ENCODE data around the gene PLA2G4D.

PLA2G4D gene

DNA sequence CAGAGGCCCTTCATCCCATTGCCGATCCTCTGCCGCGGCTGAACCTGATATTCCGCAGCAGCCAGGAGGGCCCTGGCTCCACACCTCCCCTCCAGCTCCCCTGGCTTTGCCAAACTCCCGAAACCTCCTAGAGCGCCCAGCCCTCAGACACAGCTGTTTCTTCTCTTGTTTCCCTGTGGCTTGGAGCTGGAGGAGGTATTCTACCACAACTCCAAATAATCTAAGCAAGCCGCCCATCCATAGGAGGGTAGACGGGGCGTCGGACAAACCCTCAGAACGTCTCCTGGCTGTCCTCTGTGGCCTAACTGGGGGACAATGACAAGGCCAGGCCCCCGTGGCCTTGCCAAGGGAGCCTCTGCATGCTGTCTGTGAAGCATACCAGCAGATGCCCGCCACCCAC lies 10.4 kb downstream of the PLA2G4D start:
- TF ChIP-seq CTCF (IDR thresholded peaks at IDR 0.05; ENCODE audit: control insufficient read depth, insufficient read depth, low read depth, low read length, missing control alignments): no peak
- no peak for DNase-seq (ENCODE audit: low read depth)
- no peak overlapping the region for H3K4me3 ChIP-seq (ENCODE audit: control insufficient read depth, low read depth, low read length)

GRCh38 chr15:42083605-42083908 lies 10.8 kb downstream of the PLA2G4D start:
- no peak for TF ChIP-seq CTCF (IDR thresholded peaks at IDR 0.05; ENCODE audit: control insufficient read depth, insufficient read depth, low read depth, low read length, missing control alignments)
- DNase-seq (ENCODE audit: low read depth): no peak
- no peak overlapping the region for H3K4me3 ChIP-seq (ENCODE audit: control insufficient read depth, low read depth, low read length)

DNA sequence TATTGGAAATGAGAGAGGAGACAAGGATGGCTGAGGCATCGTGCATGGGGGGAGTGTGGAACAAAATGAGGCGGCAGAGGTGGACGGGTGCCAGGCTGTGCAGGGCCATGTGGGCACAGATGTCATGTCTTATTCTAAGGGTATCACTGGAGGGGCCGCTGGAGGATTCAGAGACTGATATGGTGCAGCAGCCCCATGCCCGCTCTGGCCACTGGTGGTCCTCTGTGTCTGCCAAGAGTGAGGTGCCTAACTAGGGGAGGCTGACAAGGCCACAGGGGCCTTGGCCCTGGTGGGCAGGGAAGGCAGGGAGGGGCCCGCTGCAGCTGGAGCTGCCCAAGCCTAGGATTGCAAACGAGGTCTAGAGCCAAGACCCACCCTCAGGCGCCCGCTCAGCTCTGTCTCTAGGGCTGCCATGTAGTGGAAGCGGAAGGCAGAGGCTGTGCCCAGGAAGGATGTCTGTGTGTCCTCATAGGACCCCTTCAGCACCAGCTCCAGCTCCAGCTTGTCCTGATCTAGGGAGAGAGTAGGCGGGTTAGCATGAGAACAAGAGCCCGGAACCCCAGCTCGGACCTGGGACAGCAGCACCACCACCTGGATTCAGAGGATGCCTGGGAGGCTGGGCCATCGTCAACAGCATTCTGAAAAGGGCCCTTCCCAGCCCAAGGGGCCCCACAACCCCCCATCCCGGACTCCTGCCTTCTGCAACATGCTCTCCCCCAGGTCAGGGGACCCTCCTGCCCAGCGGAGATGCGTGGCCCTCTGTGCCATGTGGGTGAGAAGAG lies 11.3 kb downstream of the PLA2G4D start:
- TF ChIP-seq CTCF (IDR thresholded peaks at IDR 0.05; ENCODE audit: control insufficient read depth, insufficient read depth, low read depth, low read length, missing control alignments): no peak
- no peak overlapping the region for H3K4me3 ChIP-seq (ENCODE audit: control insufficient read depth, low read depth, low read length)
- no peak for DNase-seq (ENCODE audit: low read depth)

- no peak for TF ChIP-seq CTCF (IDR thresholded peaks at IDR 0.05; ENCODE audit: control insufficient read depth, insufficient read depth, low read depth, low read length, missing control alignments)
- no peak overlapping the region for H3K4me3 ChIP-seq (ENCODE audit: control insufficient read depth, low read depth, low read length)
- no peak for DNase-seq (ENCODE audit: low read depth)
These were observed 12.2 kb downstream of the PLA2G4D start for GRCh38 chr15:42082141-42082540.

- TF ChIP-seq CTCF (IDR thresholded peaks at IDR 0.05; ENCODE audit: control insufficient read depth, insufficient read depth, low read depth, low read length, missing control alignments): no peak
- H3K4me3 ChIP-seq (ENCODE audit: control insufficient read depth, low read depth, low read length): no peak overlapping the region
- no peak for DNase-seq (ENCODE audit: low read depth)
These were observed 13.2 kb downstream of the PLA2G4D start for GRCh38 chr15:42080919-42081830.

- H3K4me3 ChIP-seq (ENCODE audit: control insufficient read depth, low read depth, low read length): no peak overlapping the region
- DNase-seq (ENCODE audit: low read depth): no peak
- TF ChIP-seq CTCF (IDR thresholded peaks at IDR 0.05; ENCODE audit: control insufficient read depth, insufficient read depth, low read depth, low read length, missing control alignments): no peak
These were observed 14.0 kb downstream of the PLA2G4D start for GRCh38 chr15:42080186-42080918.
